Right forelimb (tissue), 1 donor: ENCODE results near the gene C4BPA.

Experiments
- DNase-seq: peaks from one replicate; pipeline ENCODE4 v3.0.0-alpha.2; 2018

C4BPA gene

GRCh38 chr1:207077470-207078377, 26.3 kb upstream of the C4BPA start:
- DNase-seq, result peak; percentile 70

- DNase-seq, result no peak
These were observed 25.4 kb upstream of the C4BPA start for GRCh38 chr1:207078578-207079132.

- no peak for DNase-seq
These were observed 24.3 kb upstream of the C4BPA start for GRCh38 chr1:207079706-207080241.

GRCh38 chr1:207081088-207081487, 22.9 kb upstream of the C4BPA start:
- no peak for DNase-seq

GRCh38 chr1:207081806-207082205, 22.2 kb upstream of the C4BPA start:
- DNase-seq, result no peak

- no peak for DNase-seq
These were observed 19.8 kb upstream of the C4BPA start for GRCh38 chr1:207084232-207084631.

- peak; percentile 58 for DNase-seq
These were observed 19.3 kb upstream of the C4BPA start for GRCh38 chr1:207084701-207085180.

- DNase-seq, result no peak
These were observed 18.1 kb upstream of the C4BPA start for GRCh38 chr1:207085887-207086286.

- DNase-seq, result no peak
These were observed 15.9 kb upstream of the C4BPA start for GRCh38 chr1:207088161-207088560.

- no peak for DNase-seq
These were observed 15.1 kb upstream of the C4BPA start, which contains the start of gene C4BPB for GRCh38 chr1:207088701-207089626. TSS of gene C4BPB (plus strand) at chr1:207088860. CDS start at chr1:207089532, 672 bp downstream.

GRCh38 chr1:207089627-207090355, 14.2 kb upstream of the C4BPA start:
- no peak for DNase-seq

- DNase-seq, result no peak
These were observed 12.7 kb upstream of the C4BPA start for GRCh38 chr1:207091200-207091908.

GRCh38 chr1:207093944-207094343, 10.1 kb upstream of the C4BPA start:
- DNase-seq, result no peak

GRCh38 chr1:207097871-207098324, 6.1 kb upstream of the C4BPA start:
- DNase-seq, result no peak

- no peak for DNase-seq
These were observed 2.3 kb upstream of the C4BPA start for GRCh38 chr1:207101720-207102119.

GRCh38 chr1:207102146-207102545, 1.9 kb upstream of the C4BPA start:
- no peak for DNase-seq

- DNase-seq, result no peak
These were observed 1.4 kb upstream of the C4BPA start for GRCh38 chr1:207102659-207103058.

GRCh38 chr1:207109004-207109403, 5.0 kb downstream of the C4BPA start:
- DNase-seq, result no peak

- no peak for DNase-seq
These were observed 8.7 kb downstream of the C4BPA start for GRCh38 chr1:207112616-207113296.

- DNase-seq, result no peak
These were observed 11.2 kb downstream of the C4BPA start for GRCh38 chr1:207115269-207115668.

GRCh38 chr1:207124389-207124788, 20.4 kb downstream of the C4BPA start:
- DNase-seq, result no peak
